Tibial artery (tissue), 4 donors: ENCODE results near the gene BATF.

ENCODE experiments used
- DNase-seq, 2 donors: peaks; one replicate each; pipeline ENCODE4 v3.0.0-alpha.2; 2019
- H3K27ac ChIP-seq, 2 donors: fragments of 200-600 bp; sonication (generic) in 1 of 2; 1 replicate in 1 of 2; 2 replicates in 1 of 2; pipeline ENCODE4 v1.5.1; 2018 to 2019; ENCODE audit warnings: mild to moderate bottlenecking in 1 of 2
- H3K27me3 ChIP-seq, 2 donors: fragments of 200-600 bp; sonication (generic) in 1 of 2; one replicate each; pipeline versions ENCODE4 v1.5.1 to v1.6.0; 2016 to 2019
- H3K36me3 ChIP-seq, 3 donors: fragments of 200-600 bp; sonication (generic) in 2 of 3; one replicate each; pipeline ENCODE4 v1.5.1; 2016 to 2019; ENCODE audit warnings: mild to moderate bottlenecking in 2 of 3
- H3K4me1 ChIP-seq, 4 donors: fragments of 200-600 bp; sonication (generic) in 2 of 4; 1 replicate in 3 of 4; 2 replicates in 1 of 4; pipeline ENCODE4 v1.5.1; 2016 to 2019
- H3K4me3 ChIP-seq, 2 donors: fragments of 200-600 bp; sonication (generic) in 1 of 2; 1 replicate in 1 of 2; 2 replicates in 1 of 2; pipeline ENCODE4 v1.5.1; 2018 to 2019; ENCODE audit warnings: mild to moderate bottlenecking in 2 of 2
- H3K9me3 ChIP-seq, 3 donors: fragments of 200-600 bp; sonication (generic) in 1 of 3; one replicate each; pipeline ENCODE4 v1.5.1; 2016 to 2019
- intact Hi-C: fragments of 100-400 bp; cut with DNase I; formaldehyde crosslinking; loops from one replicate; pipeline ENCODE4 v1.15.0; 2023; ENCODE audit warnings: low total_unique reads
- TF ChIP-seq, protein P1 (sequence below), 2 experiments: fragments of 200-600 bp in 1 of 2; fragments of 450-650 bp in 1 of 2; IDR thresholded peaks; one replicate each; pipeline ENCODE4 v1.5.1; 2017 to 2019; ENCODE audit warnings: antibody characterized with exemption in 2 of 2, mild to moderate bottlenecking in 1 of 2, moderate library complexity in 1 of 2

Gene BATF

DNA sequence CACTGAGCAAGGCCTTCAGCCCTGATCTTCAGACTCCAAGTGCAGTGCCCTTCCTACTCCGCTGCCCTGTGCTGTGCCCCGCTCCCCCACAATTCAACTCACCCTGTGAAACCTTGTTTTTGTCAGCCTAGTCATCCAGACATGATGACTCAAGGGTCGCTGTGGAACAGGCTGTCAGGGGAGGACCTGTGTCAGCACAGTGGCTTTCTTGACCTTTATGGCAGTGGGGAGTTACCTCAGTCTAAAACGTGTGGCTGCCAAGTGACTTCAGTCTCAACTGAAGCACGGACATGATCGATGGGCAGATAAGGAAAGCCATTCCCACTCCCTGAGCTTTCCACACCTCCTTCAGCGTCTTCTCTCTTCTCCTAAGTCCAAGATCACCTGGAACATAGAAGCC is 39.8 kb downstream of the BATF start:
- Histone ChIP-seq H3K4me1 (peaks cover 0 to 11% (median 1%) of the 10 kb centered on the region in 4 donors), H3K27ac (no peak overlapping the region), H3K9me3 (peaks cover 0 to 2% (median 0%) of the 10 kb centered on the region in 3 donors), H3K36me3 (no peaks in the 10 kb centered on the region), H3K27me3 (peaks cover 0 to 30% of the 10 kb centered on the region in 2 donors), H3K4me3 (no peak overlapping the region)
- DNase-seq, result no peak
- intact Hi-C loops, result no loop called here
- TF ChIP-seq, protein P1, sequence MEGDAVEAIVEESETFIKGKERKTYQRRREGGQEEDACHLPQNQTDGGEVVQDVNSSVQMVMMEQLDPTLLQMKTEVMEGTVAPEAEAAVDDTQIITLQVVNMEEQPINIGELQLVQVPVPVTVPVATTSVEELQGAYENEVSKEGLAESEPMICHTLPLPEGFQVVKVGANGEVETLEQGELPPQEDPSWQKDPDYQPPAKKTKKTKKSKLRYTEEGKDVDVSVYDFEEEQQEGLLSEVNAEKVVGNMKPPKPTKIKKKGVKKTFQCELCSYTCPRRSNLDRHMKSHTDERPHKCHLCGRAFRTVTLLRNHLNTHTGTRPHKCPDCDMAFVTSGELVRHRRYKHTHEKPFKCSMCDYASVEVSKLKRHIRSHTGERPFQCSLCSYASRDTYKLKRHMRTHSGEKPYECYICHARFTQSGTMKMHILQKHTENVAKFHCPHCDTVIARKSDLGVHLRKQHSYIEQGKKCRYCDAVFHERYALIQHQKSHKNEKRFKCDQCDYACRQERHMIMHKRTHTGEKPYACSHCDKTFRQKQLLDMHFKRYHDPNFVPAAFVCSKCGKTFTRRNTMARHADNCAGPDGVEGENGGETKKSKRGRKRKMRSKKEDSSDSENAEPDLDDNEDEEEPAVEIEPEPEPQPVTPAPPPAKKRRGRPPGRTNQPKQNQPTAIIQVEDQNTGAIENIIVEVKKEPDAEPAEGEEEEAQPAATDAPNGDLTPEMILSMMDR (IDR thresholded peaks at IDR 0.05), result no peak

GRCh38 chr14:75562489-75562888 is 40.2 kb downstream of the BATF start:
- peaks cover 0 to 30% of the 10 kb centered on the region in 2 donors for H3K27me3 ChIP-seq
- peaks cover 0 to 11% (median 1%) of the 10 kb centered on the region in 4 donors for H3K4me1 ChIP-seq
- no peak for DNase-seq
- intact Hi-C loops, result no loop called here
- no peaks in the 10 kb centered on the region for H3K36me3 ChIP-seq
- TF ChIP-seq, protein P1 (IDR thresholded peaks at IDR 0.05), result no peak
- no peak overlapping the region for H3K4me3 ChIP-seq
- H3K27ac ChIP-seq, result no peak overlapping the region
- no peaks in the 10 kb centered on the region for H3K9me3 ChIP-seq

DNA sequence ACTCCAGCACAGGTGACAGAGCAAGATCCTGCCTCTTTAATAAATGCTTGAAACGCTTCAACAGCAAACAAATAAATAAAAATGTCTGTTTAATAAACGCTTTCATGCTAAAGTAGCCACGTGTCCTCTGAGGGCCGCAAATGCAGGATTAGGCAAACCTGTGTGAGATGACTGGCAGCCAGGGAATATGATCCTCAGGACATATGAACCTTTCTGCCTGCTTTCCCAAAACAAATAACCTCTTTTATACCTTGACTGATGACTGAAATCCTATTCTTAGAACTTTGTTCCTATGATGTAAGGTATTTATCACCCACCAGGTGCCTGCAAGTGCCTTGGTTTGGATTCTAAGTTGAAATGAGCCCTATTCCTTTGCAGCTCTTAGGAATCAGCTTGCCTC is 41.7 kb downstream of the BATF start:
- intact Hi-C loops, result no loop called here
- no peak for DNase-seq
- no peak overlapping the region for H3K4me3 ChIP-seq
- TF ChIP-seq, protein P1 (IDR thresholded peaks at IDR 0.05), result no peak
- H3K4me1 ChIP-seq, result peaks cover 0 to 11% (median 1%) of the 10 kb centered on the region in 4 donors
- no peaks in the 10 kb centered on the region for H3K9me3 ChIP-seq
- H3K36me3 ChIP-seq, result no peaks in the 10 kb centered on the region
- no peak overlapping the region for H3K27ac ChIP-seq
- H3K27me3 ChIP-seq, result peaks cover 0 to 30% of the 10 kb centered on the region in 2 donors

- Histone ChIP-seq H3K36me3 (no peaks in the 10 kb centered on the region), H3K4me1 (peaks cover 0 to 9% (median 1%) of the 10 kb centered on the region in 4 donors), H3K27ac (no peak overlapping the region), H3K9me3 (no peaks in the 10 kb centered on the region), H3K27me3 (peaks cover 0 to 30% of the 10 kb centered on the region in 2 donors), H3K4me3 (no peak overlapping the region)
- no peak for DNase-seq
- TF ChIP-seq, protein P1 (IDR thresholded peaks at IDR 0.05), result no peak
- intact Hi-C loops, result no loop called here
Observed at GRCh38 chr14:75565056-75565455, 42.8 kb downstream of the BATF start.

GRCh38 chr14:75566321-75566720 is 44.1 kb downstream of the BATF start:
- Histone ChIP-seq H3K27ac (no peak overlapping the region), H3K9me3 (no peaks in the 10 kb centered on the region), H3K4me3 (no peak overlapping the region), H3K4me1 (no peaks in the 10 kb centered on the region), H3K36me3 (no peaks in the 10 kb centered on the region), H3K27me3 (peaks cover 0 to 30% of the 10 kb centered on the region in 2 donors)
- TF ChIP-seq, protein P1 (IDR thresholded peaks at IDR 0.05), result no peak
- no peak for DNase-seq
- intact Hi-C loops, result no loop called here

- H3K27me3 ChIP-seq, result peaks cover 0 to 30% of the 10 kb centered on the region in 2 donors
- H3K4me1 ChIP-seq, result no peaks in the 10 kb centered on the region
- TF ChIP-seq, protein P1 (IDR thresholded peaks at IDR 0.05), result no peak
- intact Hi-C loops, result no loop called here
- H3K4me3 ChIP-seq, result no peak overlapping the region
- H3K36me3 ChIP-seq, result no peaks in the 10 kb centered on the region
- no peak for DNase-seq
- no peaks in the 10 kb centered on the region for H3K9me3 ChIP-seq
- H3K27ac ChIP-seq, result no peak overlapping the region
Observed at GRCh38 chr14:75566752-75567151, 44.5 kb downstream of the BATF start.
